Measurements from ENCODE around the gene CHIA. TPM values are rescaled to one million over a fixed set of nuclear protein-coding genes. Genes with fewer than 3 reads are reported as not detected.

CHIA gene
- total RNA-seq, result not detected
- not detected for total RNA-seq (2013)

GRCh38 chr1:111290630-111291029 lies at the start of gene CHIA:
Gene CHIA, plus strand, starts transcription at chr1:111290851. Its CDS starts 19,617 bp downstream, at chr1:111310468.
- no peaks in the 10 kb centered on the region for H3K9me3 ChIP-seq (ENCODE audit: control insufficient read depth, insufficient read depth, low read length)
- no peaks in the 10 kb centered on the region for H3K36me3 ChIP-seq (ENCODE audit: control insufficient read depth, insufficient read depth, low read length)
- intact Hi-C loops (cut with micrococcal nuclease), result no loop called here
- Mint-ChIP-seq H3K4me3 (no peak within 1 kb of the TSS), H3K27ac (no peak within 1 kb of the TSS), H3K9me3 (no peaks in the 10 kb centered on the region), H3K27me3 (ENCODE audit: low read depth in 2 of 2) (no peaks in the 10 kb centered on the region), H3K36me3 (no peaks in the 10 kb centered on the region), H3K4me1 (no peaks in the 10 kb centered on the region)
- ATAC-seq (no peak), DNase-seq (no peak)
- 78% methylated on average over 5 of the region's 7 CpGs for WGBS (ENCODE audit: insufficient coverage)
- H3K4me3 ChIP-seq (ENCODE audit: low read length), result no peak within 1 kb of the TSS
- H3K27me3 ChIP-seq (ENCODE audit: control insufficient read depth, insufficient read depth, low read length), result no peaks in the 10 kb centered on the region
- TF ChIP-seq CTCF (IDR thresholded peaks at IDR 0.05), result no peak
- H3K27ac ChIP-seq (ENCODE audit: low read length), result no peak within 1 kb of the TSS
- H3K4me1 ChIP-seq (ENCODE audit: control insufficient read depth, insufficient read depth, low read length), result no peaks in the 10 kb centered on the region

- H3K27ac Mint-ChIP-seq, result no peak overlapping the region
These were observed 48.9 kb upstream of the CHIA start for GRCh38 chr1:111241797-111242196.

GRCh38 chr1:111242805-111243523 lies 47.7 kb upstream of the CHIA start:
- Histone ChIP-seq H3K4me1 (ENCODE audit: control insufficient read depth, insufficient read depth, low read length) (no peaks in the 10 kb centered on the region), H3K27me3 (ENCODE audit: control insufficient read depth, insufficient read depth, low read length) (no peaks in the 10 kb centered on the region), H3K27ac (ENCODE audit: low read length) (no peak overlapping the region), H3K9me3 (ENCODE audit: control insufficient read depth, insufficient read depth, low read length) (no peaks in the 10 kb centered on the region), H3K4me3 (ENCODE audit: low read length) (no peak overlapping the region), H3K36me3 (ENCODE audit: control insufficient read depth, insufficient read depth, low read length) (peaks cover 4% of the 10 kb centered on the region)
- DNase-seq (no peak), ATAC-seq (no peak)
- no peaks in the 10 kb centered on the region for H3K9me3 Mint-ChIP-seq
- peaks cover 0 to 5% of the 10 kb centered on the region in 2 donors for H3K4me1 Mint-ChIP-seq
- 51% methylated on average over 3 of the region's 4 CpGs for WGBS (ENCODE audit: insufficient coverage)
- no peak overlapping the region for H3K4me3 Mint-ChIP-seq
- H3K27ac Mint-ChIP-seq, result no peak overlapping the region
- H3K36me3 Mint-ChIP-seq, result peaks cover 11% of the 10 kb centered on the region
- intact Hi-C loops (cut with micrococcal nuclease), result no loop called here
- H3K27me3 Mint-ChIP-seq (ENCODE audit: low read depth in 2 of 2), result no peaks in the 10 kb centered on the region
- no peak for TF ChIP-seq CTCF (IDR thresholded peaks at IDR 0.05)

More at GRCh38 chr1:111241797-111242196, 48.9 kb upstream of the CHIA start:
- H3K4me3 ChIP-seq (ENCODE audit: low read length), result no peak overlapping the region
- WGBS (ENCODE audit: insufficient coverage), result 93% methylated on average over 2 of the region's 2 CpGs
- no peak for DNase-seq
- H3K36me3 ChIP-seq (ENCODE audit: control insufficient read depth, insufficient read depth, low read length), result peaks cover 4% of the 10 kb centered on the region
- TF ChIP-seq CTCF (IDR thresholded peaks at IDR 0.05), result no peak
- H3K27me3 ChIP-seq (ENCODE audit: control insufficient read depth, insufficient read depth, low read length), result no peaks in the 10 kb centered on the region
- H3K4me1 ChIP-seq (ENCODE audit: control insufficient read depth, insufficient read depth, low read length), result no peaks in the 10 kb centered on the region
- no peak overlapping the region for H3K27ac ChIP-seq (ENCODE audit: low read length)
- Mint-ChIP-seq H3K4me1 (peaks cover 0 to 5% of the 10 kb centered on the region in 2 donors), H3K27me3 (ENCODE audit: low read depth in 2 of 2) (no peaks in the 10 kb centered on the region), H3K9me3 (no peaks in the 10 kb centered on the region), H3K36me3 (peaks cover 11% of the 10 kb centered on the region), H3K4me3 (no peak overlapping the region)
- no peaks in the 10 kb centered on the region for H3K9me3 ChIP-seq (ENCODE audit: control insufficient read depth, insufficient read depth, low read length)
- ATAC-seq, result no peak
- intact Hi-C loops (cut with micrococcal nuclease), result no loop called here

All from natural killer cell (primary cell).